Heart left ventricle (tissue), 13 donors: ENCODE measurements around the gene BOD1.

Source experiments
- CTCF ChIP-seq, 12 donors: fragments of 200-600 bp; sonication (generic) in 4 of 12; IDR thresholded peaks; one replicate each; pipeline versions ENCODE4 v1.5.0 to v1.8.0; 2018 to 2022; ENCODE audit warnings: antibody characterized with exemption in 12 of 12, mild to moderate bottlenecking in 5 of 12
- POLR2A ChIP-seq, 2 donors: fragments of 450-650 bp; IDR thresholded peaks; one replicate each; pipeline ENCODE4 v1.6.1; 2017; ENCODE audit warnings: antibody characterized with exemption in 2 of 2, mild to moderate bottlenecking in 2 of 2, moderate library complexity in 2 of 2
- donor health status: ischemic (EF 13 %, LVEDD 7.1; RV severe dilation, severe dysfunction).
- donor health status: DM: no; HTN: yes; CAD: no.
- donor health status: DM: no; HTN: no; CAD: no.
- donor health status: ischemic (EF 25% LVEDD 6.9; RV normal size, moderate dysfunction).
- donor health status: ischemic (EF 25% LVEDD 5.7; RV mildly dilated, moderate dysfunction).
- donor health status: ischemic (EF 35%, LVEDD 5.7; RV mildly dilated, moderate dysfunction).
- donor health status: nonischemic (EF 11% LVEDD 7.7; RV severe dilation, severe dysfunction).
- donor health status: DM: yes; HTN: yes; CAD: no.
- donor health status: PGD.
- donor health status: ischemic (EF 29% LVEDD 5.4; RV normal size, mild dysfunction).
- donor health status: nonischemic (EF 23%, LVEDD 6.1; RV moderate dilation, normal function).

GRCh38 chr5:173627271-173627670 lies 10.8 kb upstream of the BOD1 start:
- TF ChIP-seq CTCF (IDR thresholded peaks at IDR 0.05) (no peak), POLR2A (IDR thresholded peaks at IDR 0.05) (no peak)
